ENCODE data around the gene ADH6. TPM values are rescaled to one million over a fixed set of nuclear protein-coding genes. Genes with fewer than 3 reads are reported as not detected.
A peak's percentile ranks its signal among the peaks of the same experiment; 100 is the strongest.
"Not testable (repeated sequence)": the region's sequence is repeated elsewhere in the genome, so short reads cannot be mapped to it uniquely, and the experiment has no call there.

ADH6 gene
- total and polyA plus RNA-seq, 7 donors, result 5.0 to 12.5 (median 8.4) TPM; not detected in 4

- no peaks in the 10 kb centered on the region for H3K36me3 ChIP-seq
- H3K27ac ChIP-seq, result no peak overlapping the region
- WGBS, 2 donors, result 76 to 84% methylated on average over 2 of the region's 2 CpGs
- no peak for DNase-seq
- H3K9me3 ChIP-seq, result peaks cover 0 to 2% (median 0%) of the 10 kb centered on the region in 4 donors
- no peak overlapping the region for H3K4me3 ChIP-seq
- no peak for TF ChIP-seq EP300 (IDR thresholded peaks at IDR 0.05)
- H3K4me1 ChIP-seq, result no peaks in the 10 kb centered on the region
- no peaks in the 10 kb centered on the region for H3K27me3 ChIP-seq
- intact Hi-C loops (cut with DNase I), result no loop called here
These were observed 15.4 kb upstream of the ADH6 start for GRCh38 chr4:99234331-99235010.

- intact Hi-C loops (cut with DNase I); H3K4me1 ChIP-seq; H3K4me3 ChIP-seq; DNase-seq; H3K27me3 ChIP-seq; H3K36me3 ChIP-seq; H3K27ac ChIP-seq; H3K9me3 ChIP-seq: not testable (repeated sequence)
- WGBS, 2 donors, result 68 to 91% methylated on average over 2 of the region's 2 CpGs
These were observed 14.4 kb upstream of the ADH6 start for GRCh38 chr4:99233397-99233796.

GRCh38 chr4:99228706-99229105, 9.7 kb upstream of the ADH6 start:
- intact Hi-C loops (cut with DNase I), result not testable (repeated sequence)
- WGBS, 2 donors, result 87 to 92% methylated on average over 1 of the region's 1 CpG

GRCh38 chr4:99227646-99228045, 8.6 kb upstream of the ADH6 start:
- intact Hi-C loops (cut with DNase I); H3K27me3 ChIP-seq; H3K4me1 ChIP-seq; H3K36me3 ChIP-seq; H3K27ac ChIP-seq; H3K9me3 ChIP-seq; DNase-seq; H3K4me3 ChIP-seq: not testable (repeated sequence)
- WGBS, 2 donors, result 83 to 90% methylated on average over 4 of the region's 4 CpGs

More at GRCh38 chr4:99228706-99229105, 9.7 kb upstream of the ADH6 start:
- not testable (repeated sequence) for H3K36me3 ChIP-seq, H3K9me3 ChIP-seq, DNase-seq, H3K4me3 ChIP-seq, H3K4me1 ChIP-seq, H3K27ac ChIP-seq, H3K27me3 ChIP-seq

- DNase-seq, result no peak
- H3K27ac ChIP-seq, result peak overlapping the region in 1 of 4 donors; percentile 22
- peaks cover 0 to 12% (median 2%) of the 10 kb centered on the region in 4 donors for H3K4me1 ChIP-seq
- no peak overlapping the region for H3K4me3 ChIP-seq
- H3K9me3 ChIP-seq, result no peaks in the 10 kb centered on the region
- H3K36me3 ChIP-seq, result no peaks in the 10 kb centered on the region
- WGBS, 2 donors, result 9 to 16% methylated on average over 1 of the region's 1 CpG
- H3K27me3 ChIP-seq, result no peaks in the 10 kb centered on the region
- TF ChIP-seq POLR2A (IDR thresholded peaks at IDR 0.05) (no peak), POLR2AphosphoS5 (IDR thresholded peaks at IDR 0.05) (peak in 1 of 4 donors; percentile 44)
- intact Hi-C loops (cut with DNase I), result no loop called here
These were observed 2.9 kb upstream of the ADH6 start for GRCh38 chr4:99221980-99222379.

GRCh38 chr4:99219479-99219878, 433 bp upstream of the ADH6 start:
- DNase-seq, result no peak
- 19 to 49% methylated on average over 1 of the region's 1 CpG for WGBS, 2 donors
- Histone ChIP-seq H3K9me3 (no peaks in the 10 kb centered on the region), H3K4me1 (peaks cover 0 to 12% (median 2%) of the 10 kb centered on the region in 4 donors), H3K4me3 (no peak overlapping the region), H3K27me3 (no peaks in the 10 kb centered on the region), H3K36me3 (no peaks in the 10 kb centered on the region), H3K27ac (no peak overlapping the region)
- intact Hi-C loops (cut with DNase I), result no loop called here
- no peak for TF ChIP-seq POLR2AphosphoS5 (IDR thresholded peaks at IDR 0.05)
- no peak for TF ChIP-seq POLR2A (IDR thresholded peaks at IDR 0.05)
- TF ChIP-seq EP300 (IDR thresholded peaks at IDR 0.05), result no peak
- TF ChIP-seq CTCF (IDR thresholded peaks at IDR 0.05), result no peak

GRCh38 chr4:99215521-99215920, 3.5 kb downstream of the ADH6 start:
- no peaks in the 10 kb centered on the region for H3K4me1 ChIP-seq
- H3K27me3 ChIP-seq, result no peaks in the 10 kb centered on the region
- WGBS, 2 donors, result 89 to 94% methylated on average over 3 of the region's 3 CpGs
- no peak for TF ChIP-seq EP300 (IDR thresholded peaks at IDR 0.05)
- no peak for TF ChIP-seq POLR2AphosphoS5 (IDR thresholded peaks at IDR 0.05)
- H3K27ac ChIP-seq, result no peak overlapping the region
- H3K4me3 ChIP-seq, result no peak overlapping the region
- intact Hi-C loops (cut with DNase I), result no loop called here
- no peaks in the 10 kb centered on the region for H3K9me3 ChIP-seq
- DNase-seq, result no peak
- no peaks in the 10 kb centered on the region for H3K36me3 ChIP-seq

- no peaks in the 10 kb centered on the region for H3K9me3 ChIP-seq
- H3K27me3 ChIP-seq, result no peaks in the 10 kb centered on the region
- H3K4me1 ChIP-seq, result no peaks in the 10 kb centered on the region
- TF ChIP-seq POLR2A (IDR thresholded peaks at IDR 0.05) (no peak), EP300 (IDR thresholded peaks at IDR 0.05) (no peak), POLR2AphosphoS5 (IDR thresholded peaks at IDR 0.05) (no peak), CTCF (IDR thresholded peaks at IDR 0.05) (no peak)
- no peak overlapping the region for H3K27ac ChIP-seq
- no peak overlapping the region for H3K4me3 ChIP-seq
- H3K36me3 ChIP-seq, result no peaks in the 10 kb centered on the region
- DNase-seq, result no peak
- intact Hi-C loops (cut with DNase I), result no loop called here
These were observed 8.3 kb downstream of the ADH6 start for GRCh38 chr4:99210789-99211188.
